IPS-20b (cell line): ENCODE data around the gene PAX2.

Source experiments
- H3K27ac ChIP-seq: one replicate; pipeline ENCODE4 v1.5.1; 2013; ENCODE audit warnings: low read length
- H3K27me3 ChIP-seq: 2 replicates; pipeline ENCODE4 v1.6.1; 2013; ENCODE audit warnings: mild to moderate bottlenecking, low read length, inconsistent platforms; ENCODE audit not compliant: insufficient read depth
- H3K36me3 ChIP-seq: 2 replicates; pipeline ENCODE4 v1.6.1; 2013; ENCODE audit warnings: low read depth, mild to moderate bottlenecking, inconsistent platforms, low read length, moderate library complexity; ENCODE audit not compliant: insufficient read depth
- H3K4me1 ChIP-seq: 2 replicates; pipeline ENCODE4 v1.6.1; 2013; ENCODE audit warnings: mild to moderate bottlenecking, control low read depth, inconsistent platforms, low read length, moderate library complexity; ENCODE audit not compliant: insufficient read depth
- H3K4me3 ChIP-seq: 2 replicates; pipeline ENCODE4 v1.5.1; 2013; ENCODE audit warnings: mild to moderate bottlenecking, low read length, inconsistent platforms
- H3K9ac ChIP-seq: 2 replicates; pipeline ENCODE4 v1.6.1; 2013; ENCODE audit warnings: low read depth, mild to moderate bottlenecking, inconsistent platforms, low read length, moderate library complexity
- H3K9me3 ChIP-seq: 2 replicates; pipeline ENCODE4 v1.6.1; 2013; ENCODE audit warnings: mild to moderate bottlenecking, low read depth, low read length, inconsistent platforms; ENCODE audit not compliant: insufficient read depth

PAX2 gene

GRCh38 chr10:100847440-100847839 lies 102.1 kb downstream of the PAX2 start:
- H3K36me3 ChIP-seq: no peaks in the 10 kb centered on the region
- no peaks in the 10 kb centered on the region for H3K9me3 ChIP-seq
- no peak overlapping the region for H3K9ac ChIP-seq
- H3K27ac ChIP-seq: no peak overlapping the region
- no peak overlapping the region for H3K4me3 ChIP-seq
- H3K4me1 ChIP-seq: no peaks in the 10 kb centered on the region
- H3K27me3 ChIP-seq: peaks cover 44% of the 10 kb centered on the region

DNA sequence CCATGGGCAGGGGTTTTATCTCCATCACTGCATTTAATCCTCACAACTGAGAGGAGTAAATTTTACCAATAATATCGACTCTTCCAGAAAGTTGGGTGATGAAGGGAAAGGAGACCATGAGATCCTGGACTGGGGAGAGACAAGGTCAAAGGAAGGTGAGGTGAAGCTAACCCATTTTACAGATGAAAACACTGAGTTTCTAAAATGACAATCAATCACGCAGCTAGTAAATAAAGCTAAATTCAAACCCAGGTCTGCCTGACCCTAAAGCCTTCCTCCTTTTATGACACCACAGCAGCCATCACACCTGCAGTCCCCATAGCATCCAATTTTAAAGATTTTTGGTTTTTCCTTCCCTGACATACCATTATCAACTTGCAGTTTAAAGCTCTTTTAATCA lies 103.4 kb downstream of the PAX2 start:
- H3K27me3 ChIP-seq: peaks cover 49% of the 10 kb centered on the region
- no peaks in the 10 kb centered on the region for H3K9me3 ChIP-seq
- no peaks in the 10 kb centered on the region for H3K4me1 ChIP-seq
- no peaks in the 10 kb centered on the region for H3K36me3 ChIP-seq
- no peak overlapping the region for H3K9ac ChIP-seq
- H3K27ac ChIP-seq: no peak overlapping the region
- no peak overlapping the region for H3K4me3 ChIP-seq

GRCh38 chr10:100858261-100858660 lies 112.9 kb downstream of the PAX2 start:
- no peak overlapping the region for H3K27ac ChIP-seq
- H3K4me3 ChIP-seq: no peak overlapping the region
- H3K4me1 ChIP-seq: no peaks in the 10 kb centered on the region
- no peaks in the 10 kb centered on the region for H3K36me3 ChIP-seq
- H3K27me3 ChIP-seq: peaks cover 89% of the 10 kb centered on the region
- H3K9ac ChIP-seq: no peak overlapping the region
- H3K9me3 ChIP-seq: no peaks in the 10 kb centered on the region

- no peaks in the 10 kb centered on the region for H3K4me1 ChIP-seq
- no peaks in the 10 kb centered on the region for H3K9me3 ChIP-seq
- H3K27me3 ChIP-seq: peaks cover 93% of the 10 kb centered on the region
- H3K9ac ChIP-seq: no peak overlapping the region
- no peaks in the 10 kb centered on the region for H3K36me3 ChIP-seq
- no peak overlapping the region for H3K4me3 ChIP-seq
- H3K27ac ChIP-seq: no peak overlapping the region
Measured at GRCh38 chr10:100858747-100859483, 113.5 kb downstream of the PAX2 start.

GRCh38 chr10:100859484-100859763 lies 114.0 kb downstream of the PAX2 start:
- H3K27ac ChIP-seq: no peak overlapping the region
- peaks cover 93% of the 10 kb centered on the region for H3K27me3 ChIP-seq
- no peaks in the 10 kb centered on the region for H3K4me1 ChIP-seq
- H3K36me3 ChIP-seq: no peaks in the 10 kb centered on the region
- no peak overlapping the region for H3K4me3 ChIP-seq
- no peak overlapping the region for H3K9ac ChIP-seq
- no peaks in the 10 kb centered on the region for H3K9me3 ChIP-seq

DNA sequence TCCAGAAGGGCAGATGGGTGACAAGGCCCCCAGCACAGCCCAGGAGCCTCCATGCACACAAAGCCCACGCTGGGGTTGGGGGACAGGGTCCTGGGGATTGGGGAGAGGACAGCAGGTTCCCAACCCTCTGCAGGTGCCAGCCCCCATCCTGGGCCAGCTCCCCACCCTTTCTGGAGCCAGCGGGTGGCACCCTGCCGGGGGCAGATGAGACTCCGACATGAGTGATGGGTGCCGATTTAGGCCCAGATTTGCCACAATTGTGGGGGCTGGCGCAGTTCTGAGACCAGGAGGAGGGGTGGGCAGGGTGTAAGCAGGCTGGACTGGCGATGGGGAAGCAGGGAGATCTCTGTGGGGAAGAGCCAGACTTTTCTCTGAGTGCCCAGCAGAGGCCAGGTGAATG lies 118.1 kb downstream of the PAX2 start:
- Histone ChIP-seq H3K9me3 (no peaks in the 10 kb centered on the region), H3K27me3 (peaks cover 95% of the 10 kb centered on the region), H3K4me1 (0 out of 2 replicates have a peak, but pooled peaks cover 3% of the 10 kb centered on the region), H3K36me3 (no peaks in the 10 kb centered on the region), H3K4me3 (no peak overlapping the region), H3K9ac (no peak overlapping the region), H3K27ac (no peak overlapping the region)

- no peak overlapping the region for H3K27ac ChIP-seq
- no peak overlapping the region for H3K4me3 ChIP-seq
- peaks cover 95% of the 10 kb centered on the region for H3K27me3 ChIP-seq
- H3K36me3 ChIP-seq: no peaks in the 10 kb centered on the region
- H3K4me1 ChIP-seq: 0 out of 2 replicates have a peak, but pooled peaks cover 3% of the 10 kb centered on the region
- no peak overlapping the region for H3K9ac ChIP-seq
- no peaks in the 10 kb centered on the region for H3K9me3 ChIP-seq
Measured at GRCh38 chr10:100864036-100864885, 118.9 kb downstream of the PAX2 start.

DNA sequence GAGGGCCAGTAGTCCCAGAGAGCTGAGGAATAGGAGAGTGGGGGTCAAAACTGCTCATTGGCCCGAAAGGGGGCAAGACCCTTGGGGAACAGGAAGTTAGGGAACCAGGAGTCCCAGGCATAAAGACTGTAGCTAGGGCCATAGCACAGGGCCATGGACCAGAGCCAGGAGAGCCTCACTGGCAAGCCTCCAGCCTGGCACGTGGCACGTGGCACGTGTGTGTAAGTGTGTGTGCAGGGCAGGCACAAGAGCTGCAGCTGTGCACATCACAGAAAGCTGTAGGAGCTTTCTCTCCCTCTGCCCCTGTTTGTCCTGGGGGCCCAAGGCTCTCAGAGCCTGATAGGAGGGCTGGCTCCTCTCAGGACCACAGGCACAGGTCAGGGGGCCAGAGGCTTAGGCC lies 119.6 kb downstream of the PAX2 start:
- Histone ChIP-seq H3K27ac (no peak overlapping the region), H3K4me3 (no peak overlapping the region), H3K27me3 (peaks cover 89% of the 10 kb centered on the region), H3K4me1 (0 out of 2 replicates have a peak, but pooled peaks cover 3% of the 10 kb centered on the region), H3K9me3 (no peaks in the 10 kb centered on the region), H3K36me3 (no peaks in the 10 kb centered on the region), H3K9ac (no peak overlapping the region)

GRCh38 chr10:100866010-100866409 lies 120.6 kb downstream of the PAX2 start:
- Histone ChIP-seq H3K36me3 (no peaks in the 10 kb centered on the region), H3K9me3 (no peaks in the 10 kb centered on the region), H3K4me3 (peak overlapping the region; percentile 20; the same call in 1 of the 2 replicates), H3K9ac (no peak overlapping the region), H3K27ac (no peak overlapping the region), H3K4me1 (0 out of 2 replicates have a peak, but pooled peaks cover 3% of the 10 kb centered on the region), H3K27me3 (peaks cover 79% of the 10 kb centered on the region)

DNA sequence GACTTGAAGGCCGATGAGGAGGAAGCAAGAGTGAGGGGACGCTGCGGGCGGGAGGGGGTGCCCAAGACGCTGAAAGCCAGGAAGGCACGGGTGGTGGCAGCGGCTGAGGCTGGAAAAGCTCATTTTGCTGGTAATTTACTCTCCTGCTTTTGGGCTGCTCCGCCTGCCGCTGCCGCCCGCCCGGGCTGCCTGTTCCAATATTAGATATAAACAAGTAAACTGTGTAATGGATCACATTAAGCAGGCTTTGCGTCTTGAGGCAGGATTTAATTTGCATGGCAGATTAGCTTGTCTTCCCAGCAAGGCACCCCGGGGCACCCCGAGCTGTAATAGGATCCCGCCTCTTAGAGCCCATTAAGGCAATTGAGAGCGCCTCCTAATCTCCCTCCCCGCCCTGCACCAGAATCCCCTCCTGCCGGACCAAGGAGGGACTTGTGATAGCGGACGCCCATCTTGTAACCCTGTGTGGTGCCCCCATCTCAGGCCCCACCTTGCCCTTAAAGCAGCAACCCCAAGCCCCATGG lies 121.3 kb downstream of the PAX2 start:
- H3K36me3 ChIP-seq: no peaks in the 10 kb centered on the region
- 0 out of 2 replicates have a peak, but pooled peaks cover 3% of the 10 kb centered on the region for H3K4me1 ChIP-seq
- no peaks in the 10 kb centered on the region for H3K9me3 ChIP-seq
- H3K27me3 ChIP-seq: peaks cover 73% of the 10 kb centered on the region
- no peak overlapping the region for H3K9ac ChIP-seq
- H3K27ac ChIP-seq: no peak overlapping the region
- peak overlapping the region; percentile 54; the same call in 1 of the 2 replicates for H3K4me3 ChIP-seq

DNA sequence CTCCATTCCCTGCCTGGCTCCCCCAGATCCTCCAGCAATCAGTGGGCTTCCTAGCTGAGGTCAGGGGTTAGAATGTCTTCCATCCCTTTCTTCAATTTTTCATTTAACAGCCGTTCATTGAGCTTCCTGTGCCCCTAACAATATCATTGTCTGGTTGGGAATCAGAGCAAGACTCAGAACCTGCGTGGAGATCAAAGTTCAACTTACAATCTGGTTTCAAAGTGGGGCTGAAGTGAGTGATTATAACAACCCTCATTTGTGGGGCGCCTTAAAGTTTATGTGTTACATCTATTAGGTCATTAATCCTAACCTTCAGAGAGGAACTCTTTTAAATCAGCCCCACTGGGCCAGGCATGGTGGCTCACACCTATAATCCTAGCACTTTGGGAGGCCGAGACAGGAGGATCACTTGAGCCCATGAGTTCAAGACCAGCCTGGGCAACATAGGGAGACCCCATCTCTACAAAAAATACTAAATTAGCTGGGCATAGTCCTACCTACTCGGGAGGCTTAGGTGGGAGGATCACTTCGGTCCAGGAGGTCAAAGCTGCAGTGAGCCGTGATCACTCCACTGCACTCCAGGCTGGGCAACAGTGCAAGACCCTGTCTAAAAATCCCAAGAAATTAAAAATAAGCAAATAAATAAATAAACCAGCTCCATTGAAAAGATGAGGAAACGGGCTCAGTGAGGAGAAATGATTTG lies 122.0 kb downstream of the PAX2 start:
- no peak overlapping the region for H3K4me3 ChIP-seq
- H3K27me3 ChIP-seq: peaks cover 70% of the 10 kb centered on the region
- no peaks in the 10 kb centered on the region for H3K36me3 ChIP-seq
- no peak overlapping the region for H3K9ac ChIP-seq
- H3K27ac ChIP-seq: no peak overlapping the region
- H3K4me1 ChIP-seq: 0 out of 2 replicates have a peak, but pooled peaks cover 3% of the 10 kb centered on the region
- H3K9me3 ChIP-seq: no peaks in the 10 kb centered on the region
